Embryonic facial prominence (tissue), 1 donor: Measurements from ENCODE around the gene UBA52.

Experiments
- DNase-seq: peaks from one replicate; pipeline ENCODE4 v3.0.0-alpha.2; 2016; ENCODE audit errors: extremely low spot score

Gene UBA52

DNA sequence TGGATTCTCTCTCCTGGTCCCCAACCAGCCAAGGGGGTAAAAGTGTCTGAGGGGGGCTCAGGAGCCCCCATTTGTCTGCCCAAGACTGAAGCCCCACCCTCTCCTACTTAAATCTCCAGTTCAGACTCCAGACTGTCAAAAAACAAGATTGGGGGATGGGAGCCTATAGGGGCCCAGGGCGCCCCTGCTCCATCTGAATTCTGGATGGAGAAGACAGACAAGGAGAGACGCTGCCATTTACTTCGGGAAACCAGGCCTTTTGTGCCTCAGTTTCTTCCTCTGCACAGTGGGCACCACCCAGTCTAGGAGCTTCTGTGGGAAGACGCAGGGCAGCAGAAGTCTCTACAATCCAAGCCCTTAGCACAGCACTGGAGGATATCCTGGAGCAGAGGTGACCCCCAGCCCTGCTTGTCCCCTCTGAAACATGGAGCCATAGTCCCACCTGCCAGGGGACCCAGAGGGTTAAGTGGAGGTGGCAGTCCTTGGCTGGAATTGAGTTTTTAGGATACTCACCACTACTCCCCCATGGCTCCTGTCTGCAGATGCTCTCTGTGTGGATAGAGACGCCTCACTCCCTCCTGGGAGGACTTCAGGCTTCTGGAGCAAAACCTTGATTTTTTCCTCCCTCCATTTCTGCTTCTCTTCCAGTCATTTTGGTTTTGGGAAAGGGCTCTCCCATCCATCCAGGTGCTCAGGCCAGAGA, 36.6 kb downstream of the UBA52 start:
- no peak for DNase-seq

GRCh38 chr19:18608805-18609716, 37.4 kb downstream of the UBA52 start:
- DNase-seq = no peak

DNA sequence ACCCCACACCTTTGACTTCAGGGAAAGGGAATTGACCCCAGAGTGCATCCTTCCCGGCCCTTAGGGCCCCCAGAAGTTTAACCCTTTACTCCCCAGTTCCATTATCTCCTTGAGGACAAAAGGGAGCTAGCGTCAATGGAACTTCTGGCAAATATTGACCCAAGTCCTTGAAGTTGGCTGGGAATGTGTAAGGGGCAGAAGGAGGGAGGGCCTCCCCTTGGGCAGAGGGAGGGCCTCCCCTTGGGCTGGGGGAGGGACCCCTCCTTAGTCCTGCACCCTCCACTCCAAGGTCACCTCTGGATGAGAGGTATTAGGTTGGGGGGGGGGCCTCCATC, 38.0 kb downstream of the UBA52 start:
- no peak for DNase-seq

DNA sequence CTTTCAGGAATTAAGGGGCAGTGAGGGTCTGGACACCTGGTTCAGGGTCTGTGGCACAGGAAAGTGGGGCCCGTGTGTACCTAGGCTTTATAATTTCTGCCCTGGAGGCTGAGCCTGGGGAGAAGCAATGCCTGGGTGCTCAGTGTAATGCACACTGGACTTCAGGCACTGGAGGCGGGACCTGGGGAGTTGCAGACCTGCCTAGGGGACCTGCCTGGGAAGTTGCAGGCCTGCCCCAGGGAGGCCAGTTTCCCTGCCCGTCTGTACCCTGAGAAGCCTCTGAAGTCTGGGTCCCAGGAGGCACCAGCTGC, 38.5 kb downstream of the UBA52 start:
- DNase-seq = no peak

GRCh38 chr19:18610556-18611326, 39.1 kb downstream of the UBA52 start:
- no peak for DNase-seq

GRCh38 chr19:18611327-18612050, 39.8 kb downstream of the UBA52 start:
- no peak for DNase-seq

DNA sequence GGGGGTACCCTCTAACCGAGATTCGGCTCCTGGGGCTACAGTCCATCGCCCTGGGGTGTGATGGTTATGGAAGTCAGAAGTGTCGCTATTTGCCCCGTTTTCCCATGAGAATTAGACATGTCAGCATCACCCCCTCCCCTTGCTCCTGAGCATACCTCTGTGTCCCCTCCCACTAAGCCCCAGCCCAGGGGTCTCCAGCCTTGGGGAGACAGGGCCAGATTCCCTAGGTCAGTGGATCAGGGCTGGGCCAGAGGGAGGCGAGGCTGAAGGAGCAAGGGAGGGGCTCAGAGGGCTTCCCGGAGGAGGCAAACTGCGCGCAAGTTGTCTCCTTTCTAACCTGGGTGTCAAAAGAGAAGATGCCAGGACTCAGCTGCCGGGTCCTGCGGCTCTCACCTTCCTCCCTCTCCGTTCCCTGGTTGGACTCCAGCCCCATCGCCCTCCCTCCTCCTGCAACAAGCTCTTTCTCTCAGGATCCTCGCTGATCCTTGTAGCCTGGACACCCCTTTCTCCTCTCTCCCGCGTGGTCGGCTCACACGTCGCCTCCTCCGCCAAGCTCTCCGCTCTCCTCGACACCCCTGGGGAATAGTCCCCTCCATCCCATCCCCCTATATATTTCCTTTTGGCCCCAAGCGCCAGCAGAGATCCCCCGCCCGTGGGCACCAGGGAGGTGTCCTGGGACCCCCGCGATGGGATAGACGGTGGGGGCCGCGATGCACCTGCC, 40.6 kb downstream of the UBA52 start:
- no peak for DNase-seq

- no peak for DNase-seq
Measured at GRCh38 chr19:18612772-18613588, 41.3 kb downstream of the UBA52 start, which contains the start of gene TMEM59L. Gene TMEM59L (plus strand): TSS chr19:18612870. CDS start chr19:18612959, 89 bp downstream.

GRCh38 chr19:18613589-18614234, 42.1 kb downstream of the UBA52 start:
- DNase-seq = no peak

DNA sequence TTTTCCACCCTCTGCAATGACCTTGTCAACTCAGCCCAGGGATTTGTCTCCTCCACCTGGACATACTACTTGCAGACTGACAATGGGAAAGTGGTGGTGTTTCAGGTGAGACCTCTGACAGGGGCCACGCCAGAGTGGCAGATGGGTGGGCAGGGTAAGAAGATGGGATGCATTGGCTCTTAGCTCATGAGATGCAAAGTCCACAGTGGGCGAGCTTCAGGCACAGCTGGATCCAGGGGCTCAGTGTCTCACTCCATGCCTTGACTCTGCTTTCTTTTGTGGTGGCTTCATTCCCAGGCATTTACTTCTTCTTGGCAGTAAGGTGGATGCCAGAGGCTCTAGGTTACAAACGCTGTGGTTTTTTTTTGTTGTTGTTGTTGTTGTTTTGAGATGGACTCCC, 44.4 kb downstream of the UBA52 start:
- DNase-seq = no peak

DNA sequence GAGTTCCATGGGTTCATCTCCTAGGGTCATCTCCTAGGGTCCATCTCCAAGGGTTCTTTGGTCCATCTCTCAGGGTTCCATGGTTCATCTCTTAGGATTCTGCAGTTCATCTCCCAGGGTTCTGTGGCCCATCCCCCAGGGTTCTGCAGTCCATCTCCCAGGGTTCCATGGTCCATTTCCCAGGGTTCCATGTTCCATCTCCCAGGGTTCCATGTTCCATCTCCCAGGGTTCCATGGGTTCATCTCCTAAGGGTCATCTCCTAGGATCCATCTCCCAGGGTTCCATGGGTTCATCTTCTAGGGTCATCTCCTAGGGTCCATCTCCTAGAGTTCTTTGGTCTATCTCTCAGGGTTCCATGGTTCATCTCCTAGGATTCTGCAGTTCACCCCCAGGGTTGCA, 45.9 kb downstream of the UBA52 start:
- DNase-seq = no peak

DNA sequence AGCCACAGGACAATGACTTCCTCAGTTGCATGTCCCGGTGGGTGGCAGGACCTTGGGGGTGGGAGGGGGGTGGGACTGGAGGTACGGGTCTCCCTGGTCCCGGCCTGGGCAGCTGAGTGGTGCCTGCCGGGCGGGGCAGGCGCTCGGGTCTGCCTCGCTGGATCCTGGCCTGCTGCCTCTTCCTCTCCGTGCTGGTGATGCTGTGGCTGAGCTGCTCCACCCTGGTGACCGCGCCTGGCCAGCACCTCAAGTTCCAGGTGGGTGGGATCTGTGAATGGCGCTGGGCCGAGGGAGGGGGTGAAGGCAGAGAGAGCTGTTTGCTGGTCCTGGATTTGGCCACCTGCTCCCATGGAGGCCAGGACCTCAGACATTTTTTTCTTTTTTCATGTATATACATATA, 46.6 kb downstream of the UBA52 start:
- DNase-seq = no peak

DNA sequence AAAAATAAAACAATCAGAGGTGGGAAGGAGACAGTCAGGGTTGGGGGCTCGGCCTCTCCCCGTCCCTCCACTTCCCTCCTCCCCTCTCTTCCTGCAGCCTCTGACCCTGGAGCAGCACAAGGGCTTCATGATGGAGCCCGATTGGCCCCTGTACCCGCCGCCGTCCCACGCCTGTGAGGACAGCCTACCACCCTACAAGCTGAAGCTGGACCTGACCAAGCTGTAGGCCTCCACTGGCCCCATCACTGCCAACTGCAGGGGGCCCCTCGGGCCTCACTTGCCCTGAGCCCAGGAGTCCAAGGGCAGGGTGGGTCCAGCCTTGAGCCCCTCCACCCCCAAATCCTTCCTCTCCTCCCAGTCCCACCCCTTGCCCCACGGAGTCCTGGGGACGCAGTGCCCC, 48.7 kb downstream of the UBA52 start:
- no peak for DNase-seq

DNA sequence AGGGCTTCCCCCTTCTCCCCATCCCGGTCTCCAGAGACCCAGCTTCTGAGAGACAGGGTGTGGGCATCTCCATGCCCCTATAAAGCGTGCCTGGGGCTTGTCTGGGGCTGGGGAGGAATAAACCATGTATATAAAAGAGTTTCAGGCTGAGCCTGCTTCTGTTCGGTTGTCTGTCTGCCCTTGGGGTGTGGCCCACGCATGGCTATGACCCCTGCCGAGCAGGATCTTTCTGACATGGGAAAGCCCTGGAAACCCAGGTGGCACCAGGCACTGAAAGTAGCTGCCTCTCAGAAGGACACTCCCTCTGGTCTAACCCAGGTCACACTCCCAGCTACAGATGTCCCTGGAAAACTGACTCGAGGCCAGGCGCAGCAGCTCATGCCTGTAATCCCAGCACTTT, 49.2 kb downstream of the UBA52 start:
- no peak for DNase-seq

- DNase-seq = no peak
Measured at GRCh38 chr19:18626906-18627305, 55.2 kb downstream of the UBA52 start.
